MV-4-11 (cell line): ENCODE results near the gene RAP1B.

Experiments used
- DNase-seq: peaks from one replicate; lab custom pipeline; 2025; lab: John Stamatoyannopoulos, UW

The RAP1B gene

GRCh38 chr12:68699486-68699885, 88.8 kb downstream of the RAP1B start:
- DNase-seq = no peak
